Liver (tissue), 9 donors: ENCODE measurements around the gene STK4. TPM values are rescaled to one million over a fixed set of nuclear protein-coding genes. Genes with fewer than 3 reads are reported as not detected.

Source experiments
- DNase-seq: peaks from one replicate; pipeline ENCODE4 v3.0.0-alpha.2; 2017; ENCODE audit warnings: low spot score
- H3K27ac ChIP-seq, 2 donors: one replicate each; pipeline ENCODE4 v1.7.0; 2013; ENCODE audit warnings: inconsistent platforms in 2 of 2, low read length in 2 of 2, control low read depth in 1 of 2, low read depth in 1 of 2, mild to moderate bottlenecking in 1 of 2
- H3K27me3 ChIP-seq, 4 donors: one replicate each; pipeline versions ENCODE4 v1.6.1 to v1.7.0; 2013; ENCODE audit warnings: low read length in 3 of 4, inconsistent platforms in 1 of 4, mild to moderate bottlenecking in 1 of 4, moderate library complexity in 1 of 4; ENCODE audit not compliant: control insufficient read depth in 4 of 4, insufficient read depth in 4 of 4
- H3K36me3 ChIP-seq, 4 donors: one replicate each; pipeline versions ENCODE4 v1.6.1 to v1.7.0; 2013; ENCODE audit warnings: low read length in 3 of 4, mild to moderate bottlenecking in 3 of 4, low read depth in 1 of 4, moderate library complexity in 1 of 4; ENCODE audit not compliant: control insufficient read depth in 4 of 4, insufficient read depth in 3 of 4
- H3K4me1 ChIP-seq, 4 donors: one replicate each; pipeline versions ENCODE4 v1.6.1 to v1.7.0; 2013; ENCODE audit warnings: low read length in 3 of 4, mild to moderate bottlenecking in 3 of 4, moderate library complexity in 1 of 4; ENCODE audit not compliant: control insufficient read depth in 4 of 4, insufficient read depth in 4 of 4
- H3K4me3 ChIP-seq, 3 donors: one replicate each; pipeline versions ENCODE4 v1.6.1 to v1.7.0; 2013; ENCODE audit warnings: low read length in 3 of 3, control low read depth in 1 of 3, low read depth in 1 of 3, mild to moderate bottlenecking in 1 of 3
- H3K9ac ChIP-seq, 2 donors: one replicate each; pipeline ENCODE4 v1.7.0; 2013; ENCODE audit warnings: low read length in 2 of 2, mild to moderate bottlenecking in 2 of 2, moderate library complexity in 2 of 2, control low read depth in 1 of 2, low read depth in 1 of 2
- H3K9me3 ChIP-seq, 4 donors: one replicate each; pipeline versions ENCODE4 v1.6.1 to v1.7.0; 2013; ENCODE audit warnings: low read length in 3 of 4; ENCODE audit not compliant: control insufficient read depth in 4 of 4
- EGR1 ChIP-seq, 2 donors: IDR thresholded peaks; 2 replicates each; pipeline ENCODE4 v1.6.1; 2016 to 2018; ENCODE audit warnings: antibody characterized with exemption in 2 of 2, low read depth in 2 of 2
- FOXA1 ChIP-seq: IDR thresholded peaks from 2 replicates; pipeline ENCODE4 v1.6.1; 2016; ENCODE audit warnings: antibody characterized with exemption
- FOXA2 ChIP-seq: IDR thresholded peaks from 2 replicates; pipeline ENCODE4 v1.6.1; 2016; ENCODE audit warnings: antibody characterized with exemption
- GABPA ChIP-seq, 2 donors: IDR thresholded peaks in 1 of 2; conservative IDR thresholded peaks in 1 of 2; 2 replicates each; pipeline ENCODE4 v1.6.1; 2016; ENCODE audit warnings: antibody characterized with exemption in 2 of 2, mild to moderate bottlenecking in 1 of 2, moderate library complexity in 1 of 2
- HNF4A ChIP-seq, 2 donors: conservative IDR thresholded peaks; 2 replicates each; pipeline ENCODE4 v1.6.1; 2016; ENCODE audit warnings: antibody characterized with exemption in 2 of 2, mild to moderate bottlenecking in 2 of 2
- HNF4G ChIP-seq: IDR thresholded peaks from 2 replicates; pipeline ENCODE4 v1.6.1; 2016; ENCODE audit warnings: antibody characterized with exemption
- JUND ChIP-seq, 2 donors: IDR thresholded peaks; 2 replicates each; pipeline ENCODE4 v1.6.1; 2016; ENCODE audit warnings: antibody characterized with exemption in 2 of 2
- NR2F2 ChIP-seq: IDR thresholded peaks from 2 replicates; pipeline ENCODE4 v1.6.1; 2016; ENCODE audit warnings: antibody characterized with exemption
- RAD21 ChIP-seq, 2 donors: IDR thresholded peaks; 2 replicates each; pipeline ENCODE4 v1.6.1; 2016; ENCODE audit warnings: antibody characterized with exemption in 2 of 2, mild to moderate bottlenecking in 2 of 2
- RXRA ChIP-seq, 2 donors: IDR thresholded peaks; 2 replicates each; pipeline ENCODE4 v1.6.1; 2017 to 2018; ENCODE audit warnings: antibody characterized with exemption in 2 of 2, mild to moderate bottlenecking in 1 of 2
- SP1 ChIP-seq: IDR thresholded peaks from 2 replicates; pipeline ENCODE4 v1.6.1; 2018; ENCODE audit warnings: antibody characterized with exemption, mild to moderate bottlenecking
- TAF1 ChIP-seq: conservative IDR thresholded peaks from 2 replicates; pipeline ENCODE4 v1.6.1; 2016; ENCODE audit warnings: antibody characterized with exemption, mild to moderate bottlenecking
- YY1 ChIP-seq: IDR thresholded peaks from 2 replicates; pipeline ENCODE4 v1.6.1; 2016; ENCODE audit warnings: antibody characterized with exemption, mild to moderate bottlenecking
- WGBS: extraction: QIAGEN DNeasy Blood & Tissue Kit; methylation state at CpG from one replicate; pipeline ENCODE4 v1.1.7; 2013; 5-methylcytosine and 5-hydroxymethylcytosine counted together
- polyA plus RNA-seq, 2 donors: library from polyadenylated mRNA; stranded (reverse) in 1 of 2; unstranded in 1 of 2; fragments of 200-250 nt in 1 of 2; fragments of >200 nt in 1 of 2; fragmentation: Nextera tagmentation in 1 of 2; extraction: Ambion mirVana in 1 of 2; gene quantifications; one replicate each; pipeline versions ENCODE4 v1.2.1 to v1.2.3, GENCODE V29; 2013 to 2015
- total RNA-seq, 2 donors: library from RNA; depleted of rRNA; stranded (reverse); fragments of >200 nt; gene quantifications; one replicate each; pipeline ENCODE4 v1.2.3, GENCODE V29; 2014
- TF ChIP-seq, protein P1 (sequence below): fragments of 150-350 bp; IDR thresholded peaks from 2 replicates; pipeline ENCODE4 v1.5.1; 2017; ENCODE audit warnings: improper control_type of control experiment, low read depth, low read length; ENCODE audit not compliant: missing input control
- TF ChIP-seq, protein P2 (sequence below): IDR thresholded peaks from 2 replicates; pipeline ENCODE4 v1.6.1; 2016; ENCODE audit warnings: antibody characterized with exemption, mild to moderate bottlenecking
- TF ChIP-seq, protein P3 (sequence below): IDR thresholded peaks from 2 replicates; pipeline ENCODE4 v1.6.1; 2016; ENCODE audit warnings: antibody characterized with exemption
- donor health status: healthy.
- donor health status: healthy.
- donor health status: healthy.
- donor health status: healthy.
- donor health status: healthy.

The STK4 gene
- total and polyA plus RNA-seq, 4 donors = 3.7 to 20.8 (median 13.9) TPM

DNA sequence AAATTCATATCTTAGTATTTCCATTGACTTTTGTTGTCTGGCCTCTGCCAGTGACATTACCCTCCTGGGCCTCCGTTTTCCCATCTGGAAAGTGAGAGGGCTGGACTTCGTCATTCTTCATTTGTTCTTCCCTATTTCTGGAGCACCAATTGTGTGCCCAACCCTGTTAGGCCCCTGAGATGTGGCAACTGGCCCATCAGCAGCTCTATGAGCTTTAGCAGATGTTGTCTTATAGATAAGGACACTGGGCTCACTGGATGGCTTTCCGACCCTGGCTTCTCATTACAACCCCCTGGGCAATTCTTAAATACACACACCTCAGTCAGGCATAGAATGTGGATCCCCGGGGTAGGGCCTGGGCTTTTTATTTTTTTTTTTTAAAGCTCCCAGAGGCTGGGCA lies 41.8 kb upstream of the STK4 start:
- Histone ChIP-seq H3K27ac (no peak overlapping the region), H3K4me3 (no peak overlapping the region), H3K4me1 (no peaks in the 10 kb centered on the region), H3K9me3 (no peaks in the 10 kb centered on the region), H3K27me3 (no peaks in the 10 kb centered on the region), H3K9ac (no peak overlapping the region), H3K36me3 (peaks cover 4 to 9% (median 4%) of the 10 kb centered on the region in 4 donors)
- WGBS = 94% methylated on average over 4 of the region's 4 CpGs
- TF ChIP-seq, protein P1, sequence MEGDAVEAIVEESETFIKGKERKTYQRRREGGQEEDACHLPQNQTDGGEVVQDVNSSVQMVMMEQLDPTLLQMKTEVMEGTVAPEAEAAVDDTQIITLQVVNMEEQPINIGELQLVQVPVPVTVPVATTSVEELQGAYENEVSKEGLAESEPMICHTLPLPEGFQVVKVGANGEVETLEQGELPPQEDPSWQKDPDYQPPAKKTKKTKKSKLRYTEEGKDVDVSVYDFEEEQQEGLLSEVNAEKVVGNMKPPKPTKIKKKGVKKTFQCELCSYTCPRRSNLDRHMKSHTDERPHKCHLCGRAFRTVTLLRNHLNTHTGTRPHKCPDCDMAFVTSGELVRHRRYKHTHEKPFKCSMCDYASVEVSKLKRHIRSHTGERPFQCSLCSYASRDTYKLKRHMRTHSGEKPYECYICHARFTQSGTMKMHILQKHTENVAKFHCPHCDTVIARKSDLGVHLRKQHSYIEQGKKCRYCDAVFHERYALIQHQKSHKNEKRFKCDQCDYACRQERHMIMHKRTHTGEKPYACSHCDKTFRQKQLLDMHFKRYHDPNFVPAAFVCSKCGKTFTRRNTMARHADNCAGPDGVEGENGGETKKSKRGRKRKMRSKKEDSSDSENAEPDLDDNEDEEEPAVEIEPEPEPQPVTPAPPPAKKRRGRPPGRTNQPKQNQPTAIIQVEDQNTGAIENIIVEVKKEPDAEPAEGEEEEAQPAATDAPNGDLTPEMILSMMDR = no peak
- TF ChIP-seq GABPA (IDR thresholded peaks at IDR 0.05 in 1 of 2, conservative IDR thresholded peaks at IDR 0.05 in 1 of 2) (no peak), HNF4G (no peak), RAD21 (IDR thresholded peaks at IDR 0.05) (no peak), JUND (IDR thresholded peaks at IDR 0.05) (no peak), HNF4A (conservative IDR thresholded peaks at IDR 0.05) (no peak), YY1 (no peak), NR2F2 (no peak), RXRA (IDR thresholded peaks at IDR 0.05) (no peak), SP1 (no peak), FOXA2 (no peak), FOXA1 (no peak)
- TF ChIP-seq, protein P2, sequence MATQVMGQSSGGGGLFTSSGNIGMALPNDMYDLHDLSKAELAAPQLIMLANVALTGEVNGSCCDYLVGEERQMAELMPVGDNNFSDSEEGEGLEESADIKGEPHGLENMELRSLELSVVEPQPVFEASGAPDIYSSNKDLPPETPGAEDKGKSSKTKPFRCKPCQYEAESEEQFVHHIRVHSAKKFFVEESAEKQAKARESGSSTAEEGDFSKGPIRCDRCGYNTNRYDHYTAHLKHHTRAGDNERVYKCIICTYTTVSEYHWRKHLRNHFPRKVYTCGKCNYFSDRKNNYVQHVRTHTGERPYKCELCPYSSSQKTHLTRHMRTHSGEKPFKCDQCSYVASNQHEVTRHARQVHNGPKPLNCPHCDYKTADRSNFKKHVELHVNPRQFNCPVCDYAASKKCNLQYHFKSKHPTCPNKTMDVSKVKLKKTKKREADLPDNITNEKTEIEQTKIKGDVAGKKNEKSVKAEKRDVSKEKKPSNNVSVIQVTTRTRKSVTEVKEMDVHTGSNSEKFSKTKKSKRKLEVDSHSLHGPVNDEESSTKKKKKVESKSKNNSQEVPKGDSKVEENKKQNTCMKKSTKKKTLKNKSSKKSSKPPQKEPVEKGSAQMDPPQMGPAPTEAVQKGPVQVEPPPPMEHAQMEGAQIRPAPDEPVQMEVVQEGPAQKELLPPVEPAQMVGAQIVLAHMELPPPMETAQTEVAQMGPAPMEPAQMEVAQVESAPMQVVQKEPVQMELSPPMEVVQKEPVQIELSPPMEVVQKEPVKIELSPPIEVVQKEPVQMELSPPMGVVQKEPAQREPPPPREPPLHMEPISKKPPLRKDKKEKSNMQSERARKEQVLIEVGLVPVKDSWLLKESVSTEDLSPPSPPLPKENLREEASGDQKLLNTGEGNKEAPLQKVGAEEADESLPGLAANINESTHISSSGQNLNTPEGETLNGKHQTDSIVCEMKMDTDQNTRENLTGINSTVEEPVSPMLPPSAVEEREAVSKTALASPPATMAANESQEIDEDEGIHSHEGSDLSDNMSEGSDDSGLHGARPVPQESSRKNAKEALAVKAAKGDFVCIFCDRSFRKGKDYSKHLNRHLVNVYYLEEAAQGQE = no peak
- TF ChIP-seq, protein P3, sequence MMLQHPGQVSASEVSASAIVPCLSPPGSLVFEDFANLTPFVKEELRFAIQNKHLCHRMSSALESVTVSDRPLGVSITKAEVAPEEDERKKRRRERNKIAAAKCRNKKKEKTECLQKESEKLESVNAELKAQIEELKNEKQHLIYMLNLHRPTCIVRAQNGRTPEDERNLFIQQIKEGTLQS = no peak
- no peak for DNase-seq

DNA sequence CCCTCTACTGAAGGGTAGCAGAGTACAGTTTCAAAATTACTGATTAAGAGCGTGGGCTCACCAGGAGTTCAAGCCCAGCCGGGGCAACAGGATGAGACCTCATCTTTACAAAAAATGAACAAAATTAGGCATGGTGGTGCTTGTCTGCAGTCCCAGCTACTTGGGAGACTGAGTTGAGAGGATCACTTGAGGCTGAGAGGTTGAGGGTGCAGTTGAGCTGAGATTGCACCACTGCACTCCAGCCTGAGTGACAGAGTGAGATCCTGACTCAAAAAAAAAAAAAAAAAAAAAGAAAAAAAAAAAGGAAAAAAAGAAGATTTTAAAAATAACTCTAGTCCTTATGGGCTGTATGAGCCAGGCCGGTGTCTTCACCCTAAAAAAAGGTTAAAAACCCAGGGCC lies 37.7 kb upstream of the STK4 start:
- 66% methylated on average over 3 of the region's 3 CpGs for WGBS
- H3K36me3 ChIP-seq = peaks cover 0 to 17% (median 7%) of the 10 kb centered on the region in 4 donors
- H3K9ac ChIP-seq = no peak overlapping the region
- TF ChIP-seq, protein P2 = no peak
- TF ChIP-seq, protein P3 = no peak
- no peak for TF ChIP-seq EGR1 (IDR thresholded peaks at IDR 0.05; ENCODE audit: low read depth in 2 of 2)
- TF ChIP-seq TAF1 = no peak
- no peaks in the 10 kb centered on the region for H3K9me3 ChIP-seq
- H3K4me3 ChIP-seq = no peak overlapping the region
- H3K27ac ChIP-seq = no peak overlapping the region
- H3K27me3 ChIP-seq = no peaks in the 10 kb centered on the region
- H3K4me1 ChIP-seq = no peaks in the 10 kb centered on the region
- no peak for DNase-seq
